Measurements from ENCODE around the gene NPIPB6. TPM values are rescaled to one million over a fixed set of nuclear protein-coding genes. Genes with fewer than 3 reads are reported as not detected.

NPIPB6 gene
- total RNA-seq, 2 experiments from 2014 or later: 1.1 to 1.4 TPM

- ChIA-PET POLR2A (no interaction called here), CTCF (interaction anchor here (1.2 to 2.4 kb wide), 6 partner anchors 9 to 41 kb away, joined by 3 to 9 read pairs (median 6); no protein-coding TSS in a partner anchor)
- Mint-ChIP-seq H3K4me1 (peaks cover 14% of the 10 kb centered on the region), H3K27me3 (no peaks in the 10 kb centered on the region), H3K9me3 (no peaks in the 10 kb centered on the region), H3K27ac (peak overlapping the region; percentile 46), H3K36me3 (ENCODE audit: low read depth) (peaks cover 3% of the 10 kb centered on the region), H3K4me3 (no peak overlapping the region)
- DNase-seq: no peak
These were observed 45.1 kb downstream of the NPIPB6 start for GRCh38 chr16:28318042-28318744.

GRCh38 chr16:28317040-28317880, 46.0 kb downstream of the NPIPB6 start:
- Mint-ChIP-seq H3K4me3 (no peak overlapping the region), H3K27me3 (no peaks in the 10 kb centered on the region), H3K36me3 (ENCODE audit: low read depth) (peaks cover 6% of the 10 kb centered on the region), H3K4me1 (peaks cover 19% of the 10 kb centered on the region), H3K27ac (peak overlapping the region; percentile 46), H3K9me3 (no peaks in the 10 kb centered on the region)
- ChIA-PET POLR2A (no interaction called here), CTCF (interaction anchor here (0.6 to 2.4 kb wide), 12 partner anchors 10 to 293 kb away, joined by 3 to 9 read pairs (median 6); partner anchors contain the start of gene SULT1A1)
- peak; percentile 73 for DNase-seq

DNA sequence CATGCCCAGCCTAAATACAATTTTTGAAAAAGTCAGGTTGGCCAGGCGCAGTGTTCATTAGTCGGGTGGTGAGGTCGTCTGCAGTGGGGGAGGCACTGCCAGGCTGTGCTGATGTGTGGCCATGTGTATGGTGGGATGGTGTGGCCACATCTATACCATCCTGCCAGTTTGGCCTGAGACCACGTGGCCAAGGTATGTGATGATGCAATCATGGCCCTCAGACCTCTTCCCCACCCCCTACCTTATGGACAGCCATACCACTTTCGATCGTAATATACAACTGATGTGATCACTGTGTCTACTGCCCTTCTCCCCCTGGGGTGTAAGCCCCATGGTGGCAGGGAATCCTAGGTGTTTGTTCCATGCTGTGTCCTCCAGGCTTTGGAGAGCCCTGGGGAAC, 47.3 kb downstream of the NPIPB6 start:
- H3K4me1 Mint-ChIP-seq: peaks cover 30% of the 10 kb centered on the region
- peaks cover 9% of the 10 kb centered on the region for H3K36me3 Mint-ChIP-seq (ENCODE audit: low read depth)
- no peaks in the 10 kb centered on the region for H3K9me3 Mint-ChIP-seq
- ChIA-PET CTCF (interaction anchor here (0.9 to 2.4 kb wide), 9 partner anchors 11 to 41 kb away, joined by 3 to 9 read pairs (median 7); no protein-coding TSS in a partner anchor), POLR2A (no interaction called here)
- no peak overlapping the region for H3K4me3 Mint-ChIP-seq
- no peak overlapping the region for H3K27ac Mint-ChIP-seq
- no peaks in the 10 kb centered on the region for H3K27me3 Mint-ChIP-seq
- DNase-seq: no peak

DNA sequence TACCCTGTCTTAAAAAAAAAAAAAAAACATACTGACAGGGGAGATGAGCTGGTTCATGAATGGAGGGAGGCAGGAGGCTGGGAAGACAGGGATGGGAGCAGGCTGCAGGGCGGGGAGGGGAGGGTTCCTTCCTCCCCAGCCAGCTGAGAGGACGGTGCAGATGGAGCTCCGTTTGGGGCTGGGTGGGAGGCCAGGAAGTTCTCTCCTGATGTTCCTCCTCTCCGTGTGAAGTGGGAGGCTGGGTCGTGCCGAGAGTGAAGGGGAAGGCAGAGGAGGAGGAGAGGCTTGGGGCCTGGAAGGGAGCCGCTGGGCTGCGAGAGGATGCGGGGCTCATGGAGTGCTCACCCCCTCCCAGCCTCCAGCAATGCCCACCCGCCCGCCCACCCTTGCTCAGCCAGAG, 49.7 kb downstream of the NPIPB6 start:
- Mint-ChIP-seq H3K9me3 (peaks cover 7% of the 10 kb centered on the region), H3K36me3 (ENCODE audit: low read depth) (peaks cover 27% of the 10 kb centered on the region), H3K4me1 (peaks cover 50% of the 10 kb centered on the region), H3K4me3 (no peak overlapping the region), H3K27ac (no peak overlapping the region), H3K27me3 (no peaks in the 10 kb centered on the region)
- POLR2A ChIA-PET: no interaction called here
- CTCF ChIA-PET: interaction anchor here (0.6 to 1.1 kb wide), 3 partner anchors 13 to 236 kb away, joined by 3 to 4 read pairs (median 4); no protein-coding TSS in a partner anchor
- DNase-seq: no peak

DNA sequence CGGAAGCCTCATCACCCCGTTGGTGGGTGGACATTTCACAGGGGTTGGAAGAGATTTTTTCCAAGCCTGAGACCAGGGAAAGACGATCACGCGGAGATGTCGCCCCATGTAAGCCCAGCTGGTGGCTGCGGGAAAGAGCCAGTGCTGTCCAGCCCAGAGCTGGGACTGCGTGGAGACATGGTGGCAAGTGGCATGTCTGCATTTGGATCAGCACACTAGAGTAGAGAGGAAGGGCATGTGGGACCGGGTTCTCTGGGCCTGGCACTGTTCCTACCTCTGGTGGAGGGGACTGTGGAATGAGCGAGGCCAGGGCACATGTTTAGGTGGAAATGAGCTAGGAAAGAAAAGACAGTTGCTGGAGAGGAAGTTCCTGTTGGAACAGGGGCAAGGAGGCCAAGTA, 51.0 kb downstream of the NPIPB6 start:
- no peak for DNase-seq
- peak overlapping the region; percentile 83 for H3K27ac Mint-ChIP-seq
- peaks cover 52% of the 10 kb centered on the region for H3K4me1 Mint-ChIP-seq
- POLR2A ChIA-PET: interaction anchor here (0.5 kb wide), 1 partner anchor 82 kb away, joined by 3 read pairs; no protein-coding TSS in a partner anchor
- H3K9me3 Mint-ChIP-seq: peaks cover 7% of the 10 kb centered on the region
- no peak overlapping the region for H3K4me3 Mint-ChIP-seq
- CTCF ChIA-PET: interaction anchor here (0.6 to 1.0 kb wide), 3 partner anchors 9 to 172 kb away, joined by 3 to 4 read pairs (median 3); no protein-coding TSS in a partner anchor
- H3K27me3 Mint-ChIP-seq: no peaks in the 10 kb centered on the region
- peaks cover 31% of the 10 kb centered on the region for H3K36me3 Mint-ChIP-seq (ENCODE audit: low read depth)

GRCh38 chr16:28311913-28312312, 51.4 kb downstream of the NPIPB6 start:
- Mint-ChIP-seq H3K27ac (peak overlapping the region; percentile 83), H3K4me1 (peaks cover 51% of the 10 kb centered on the region), H3K27me3 (no peaks in the 10 kb centered on the region), H3K4me3 (no peak overlapping the region), H3K9me3 (peaks cover 7% of the 10 kb centered on the region), H3K36me3 (ENCODE audit: low read depth) (peaks cover 34% of the 10 kb centered on the region)
- ChIA-PET CTCF (interaction anchor here (0.6 to 0.9 kb wide), 2 partner anchors 9 to 16 kb away, joined by 3 to 4 read pairs; no protein-coding TSS in a partner anchor), POLR2A (no interaction called here)
- no peak for DNase-seq

DNA sequence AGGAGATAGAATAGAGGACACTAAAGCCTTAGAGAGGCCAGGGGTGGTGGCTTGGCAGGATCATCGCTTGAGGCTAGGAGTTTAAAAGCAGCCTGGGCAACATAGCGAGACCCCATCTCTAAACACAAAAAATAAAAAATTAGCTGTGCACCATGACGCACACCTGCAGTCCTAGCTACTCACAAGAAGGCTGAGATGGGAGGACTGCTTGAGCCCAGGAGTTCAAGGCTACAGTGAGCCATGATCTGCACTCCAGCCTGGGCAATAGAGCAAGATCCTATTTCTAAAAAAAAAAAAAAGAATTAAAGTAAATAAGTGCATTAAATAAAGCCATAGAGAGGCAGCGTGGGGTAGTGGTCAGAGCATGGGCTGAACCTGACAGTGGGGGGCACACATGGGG, 51.9 kb downstream of the NPIPB6 start:
- Mint-ChIP-seq H3K9me3 (peaks cover 7% of the 10 kb centered on the region), H3K4me3 (no peak overlapping the region), H3K36me3 (ENCODE audit: low read depth) (peaks cover 34% of the 10 kb centered on the region), H3K4me1 (peaks cover 48% of the 10 kb centered on the region), H3K27ac (peak overlapping the region; percentile 94), H3K27me3 (no peaks in the 10 kb centered on the region)
- DNase-seq: no peak
- ChIA-PET CTCF (interaction anchor here (0.9 to 3.5 kb wide), 3 partner anchors 11 to 178 kb away, joined by 5 to 11 read pairs (median 6); no protein-coding TSS in a partner anchor), POLR2A (no interaction called here)

- H3K4me3 Mint-ChIP-seq: peak overlapping the region; percentile 46
- peaks cover 35% of the 10 kb centered on the region for H3K36me3 Mint-ChIP-seq (ENCODE audit: low read depth)
- H3K4me1 Mint-ChIP-seq: peaks cover 54% of the 10 kb centered on the region
- CTCF ChIA-PET: interaction anchor here (0.9 to 3.5 kb wide), 3 partner anchors 11 to 177 kb away, joined by 5 to 11 read pairs (median 6); no protein-coding TSS in a partner anchor
- H3K9me3 Mint-ChIP-seq: peaks cover 7% of the 10 kb centered on the region
- no peaks in the 10 kb centered on the region for H3K27me3 Mint-ChIP-seq
- POLR2A ChIA-PET: no interaction called here
- H3K27ac Mint-ChIP-seq: peak overlapping the region; percentile 94
- DNase-seq: no peak
These were observed 52.5 kb downstream of the NPIPB6 start for GRCh38 chr16:28310796-28311195.

DNA sequence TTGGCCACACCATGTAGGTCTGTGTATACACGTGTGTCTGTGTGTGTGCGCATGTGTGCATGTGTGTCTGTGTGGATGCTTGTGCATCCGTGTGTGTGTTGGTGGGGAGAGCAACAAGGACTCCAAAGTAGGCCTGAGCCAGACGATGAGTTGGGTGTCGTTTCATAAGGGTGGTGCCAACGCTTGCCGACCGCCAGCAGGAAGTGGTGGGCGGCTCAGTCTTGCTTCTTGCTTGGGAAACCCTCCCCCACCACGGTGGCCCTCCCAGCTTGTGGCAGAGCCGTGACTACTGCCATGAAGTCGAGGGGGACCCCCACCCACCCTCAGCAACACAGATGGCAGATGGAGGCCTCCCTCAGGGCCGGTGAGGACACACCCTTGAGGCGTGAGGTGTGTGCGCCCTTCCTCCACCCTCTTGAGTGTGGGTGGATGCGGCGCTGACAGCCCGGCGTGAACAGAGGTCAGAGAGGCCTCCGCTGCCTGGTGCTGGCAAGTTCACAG, 53.4 kb downstream of the NPIPB6 start:
- ChIA-PET POLR2A (no interaction called here), CTCF (interaction anchor here (1.4 to 3.5 kb wide), 3 partner anchors 10 to 32 kb away, joined by 5 to 11 read pairs (median 8); no protein-coding TSS in a partner anchor)
- Mint-ChIP-seq H3K27ac (peak overlapping the region; percentile 94), H3K4me1 (peaks cover 54% of the 10 kb centered on the region), H3K9me3 (peaks cover 7% of the 10 kb centered on the region), H3K4me3 (peak overlapping the region; percentile 46), H3K27me3 (no peaks in the 10 kb centered on the region), H3K36me3 (ENCODE audit: low read depth) (peaks cover 40% of the 10 kb centered on the region)
- DNase-seq: peak; percentile 90

GRCh38 chr16:28308794-28309584, 54.3 kb downstream of the NPIPB6 start:
- no peak for DNase-seq
- Mint-ChIP-seq H3K27me3 (no peaks in the 10 kb centered on the region), H3K27ac (peak overlapping the region; percentile 94), H3K9me3 (peaks cover 7% of the 10 kb centered on the region), H3K4me3 (no peak overlapping the region), H3K4me1 (peaks cover 56% of the 10 kb centered on the region), H3K36me3 (ENCODE audit: low read depth) (peaks cover 43% of the 10 kb centered on the region)
- CTCF ChIA-PET: interaction anchor here (0.6 to 3.5 kb wide), 7 partner anchors 9 to 32 kb away, joined by 3 to 11 read pairs (median 4); no protein-coding TSS in a partner anchor
- POLR2A ChIA-PET: no interaction called here

- ChIA-PET CTCF (interaction anchor here (1.1 to 3.5 kb wide), 4 partner anchors 8 to 28 kb away, joined by 3 to 11 read pairs (median 4); no protein-coding TSS in a partner anchor), POLR2A (no interaction called here)
- Mint-ChIP-seq H3K27ac (no peak overlapping the region), H3K4me3 (no peak overlapping the region), H3K4me1 (peaks cover 58% of the 10 kb centered on the region), H3K36me3 (ENCODE audit: low read depth) (peaks cover 45% of the 10 kb centered on the region), H3K27me3 (no peaks in the 10 kb centered on the region), H3K9me3 (peaks cover 7% of the 10 kb centered on the region)
- DNase-seq: no peak
These were observed 55.4 kb downstream of the NPIPB6 start for GRCh38 chr16:28307936-28308335.

- H3K36me3 Mint-ChIP-seq (ENCODE audit: low read depth): peaks cover 33% of the 10 kb centered on the region
- ChIA-PET CTCF (no interaction called here), POLR2A (no interaction called here)
- peaks cover 34% of the 10 kb centered on the region for H3K4me1 Mint-ChIP-seq
- H3K4me3 Mint-ChIP-seq: no peak overlapping the region
- H3K27ac Mint-ChIP-seq: no peak overlapping the region
- peaks cover 6% of the 10 kb centered on the region for H3K9me3 Mint-ChIP-seq
- no peaks in the 10 kb centered on the region for H3K27me3 Mint-ChIP-seq
- peak; percentile 29 for DNase-seq
These were observed 59.1 kb downstream of the NPIPB6 start for GRCh38 chr16:28304214-28304613.

Data from activated CD4-positive, alpha-beta T cell treated with anti-CD3 and anti-CD28 coated beads, Interleukin-2, amount 10 ng/mL, durations not matched to agents 7 days and 5 days (primary cell).